ENCODE data around the gene STK31.

The STK31 gene

DNA sequence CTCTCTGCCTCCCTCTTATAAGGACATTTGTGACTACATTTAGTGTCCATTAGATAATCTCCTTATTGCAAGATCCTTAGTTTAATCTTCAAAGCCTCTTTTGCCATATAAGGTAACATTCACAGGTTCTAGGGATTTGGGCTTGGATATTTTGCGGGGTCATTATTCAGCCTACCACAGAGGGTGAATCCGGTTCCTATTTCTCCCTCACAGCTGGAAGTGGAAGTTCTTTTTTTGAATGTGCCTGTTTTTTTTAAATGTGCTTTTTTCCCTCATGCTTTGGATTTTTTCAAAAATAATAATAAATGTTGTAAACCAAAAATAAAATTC is 47.1 kb upstream of the STK31 start:
- TF ChIP-seq, protein P1, sequence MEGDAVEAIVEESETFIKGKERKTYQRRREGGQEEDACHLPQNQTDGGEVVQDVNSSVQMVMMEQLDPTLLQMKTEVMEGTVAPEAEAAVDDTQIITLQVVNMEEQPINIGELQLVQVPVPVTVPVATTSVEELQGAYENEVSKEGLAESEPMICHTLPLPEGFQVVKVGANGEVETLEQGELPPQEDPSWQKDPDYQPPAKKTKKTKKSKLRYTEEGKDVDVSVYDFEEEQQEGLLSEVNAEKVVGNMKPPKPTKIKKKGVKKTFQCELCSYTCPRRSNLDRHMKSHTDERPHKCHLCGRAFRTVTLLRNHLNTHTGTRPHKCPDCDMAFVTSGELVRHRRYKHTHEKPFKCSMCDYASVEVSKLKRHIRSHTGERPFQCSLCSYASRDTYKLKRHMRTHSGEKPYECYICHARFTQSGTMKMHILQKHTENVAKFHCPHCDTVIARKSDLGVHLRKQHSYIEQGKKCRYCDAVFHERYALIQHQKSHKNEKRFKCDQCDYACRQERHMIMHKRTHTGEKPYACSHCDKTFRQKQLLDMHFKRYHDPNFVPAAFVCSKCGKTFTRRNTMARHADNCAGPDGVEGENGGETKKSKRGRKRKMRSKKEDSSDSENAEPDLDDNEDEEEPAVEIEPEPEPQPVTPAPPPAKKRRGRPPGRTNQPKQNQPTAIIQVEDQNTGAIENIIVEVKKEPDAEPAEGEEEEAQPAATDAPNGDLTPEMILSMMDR (IDR thresholded peaks at IDR 0.05; ENCODE audit: borderline replicate concordance, extremely low read depth, low read length, poor library complexity, severe bottlenecking): no peak
- no peak for TF ChIP-seq EZH2 (IDR thresholded peaks at IDR 0.05; ENCODE audit: borderline replicate concordance, low read depth, low read length, severe bottlenecking)
- no peak overlapping the region for H3K4me2 ChIP-seq (ENCODE audit: insufficient read depth, low read length)
- no peak overlapping the region for H2AFZ ChIP-seq (ENCODE audit: low read depth, low read length)
- H3K27ac ChIP-seq (ENCODE audit: low read length): no peak overlapping the region
- H3K4me3 ChIP-seq (ENCODE audit: low read depth in 1 of 2, low read length in 2 of 2): no peak overlapping the region
- H3K4me1 ChIP-seq (ENCODE audit: insufficient read depth, low read length): no peaks in the 10 kb centered on the region
- no peak for ATAC-seq (ENCODE audit: insufficient read depth, low read depth)
- H3K9ac ChIP-seq (ENCODE audit: low read depth, low read length): no peak overlapping the region
- no peak for DNase-seq
- H3K79me2 ChIP-seq (ENCODE audit: insufficient read depth, low read length): no peaks in the 10 kb centered on the region
- no peaks in the 10 kb centered on the region for H3K36me3 ChIP-seq (ENCODE audit: insufficient read depth, low read length)
- H3K27me3 ChIP-seq (ENCODE audit: insufficient read depth, low read length, poor library complexity): no peaks in the 10 kb centered on the region
- H4K20me1 ChIP-seq (ENCODE audit: insufficient read depth, low read length): no peaks in the 10 kb centered on the region
- peaks cover 5% of the 10 kb centered on the region for H3K9me3 ChIP-seq (ENCODE audit: insufficient read depth, low read length, severe bottlenecking)

DNA sequence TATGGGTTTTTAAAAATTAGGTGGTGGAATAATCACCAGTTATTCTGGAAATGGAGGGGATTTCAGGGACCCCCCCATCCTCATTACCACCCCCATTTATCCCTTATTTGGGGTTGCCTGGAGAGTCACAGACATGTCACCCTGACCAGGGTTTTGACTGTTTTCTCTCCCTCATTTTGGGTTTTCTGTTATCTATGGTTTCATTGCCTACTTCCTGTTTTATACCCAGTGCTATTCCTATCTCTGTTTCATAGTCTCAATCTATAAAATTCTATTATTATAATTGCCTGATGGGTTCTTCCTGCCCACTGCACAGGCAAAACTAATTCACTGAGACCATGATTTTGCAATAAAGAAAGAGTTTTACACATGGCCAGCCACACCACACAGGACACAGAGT is 45.9 kb upstream of the STK31 start:
- Histone ChIP-seq H3K9me3 (ENCODE audit: insufficient read depth, low read length, severe bottlenecking) (no peaks in the 10 kb centered on the region), H3K4me3 (ENCODE audit: low read depth in 1 of 2, low read length in 2 of 2) (no peak overlapping the region), H3K4me2 (ENCODE audit: insufficient read depth, low read length) (no peak overlapping the region), H3K36me3 (ENCODE audit: insufficient read depth, low read length) (no peaks in the 10 kb centered on the region), H3K4me1 (ENCODE audit: insufficient read depth, low read length) (no peaks in the 10 kb centered on the region), H4K20me1 (ENCODE audit: insufficient read depth, low read length) (no peaks in the 10 kb centered on the region), H3K27ac (ENCODE audit: low read length) (no peak overlapping the region), H3K79me2 (ENCODE audit: insufficient read depth, low read length) (no peaks in the 10 kb centered on the region), H3K27me3 (ENCODE audit: insufficient read depth, low read length, poor library complexity) (no peaks in the 10 kb centered on the region), H2AFZ (ENCODE audit: low read depth, low read length) (no peak overlapping the region), H3K9ac (ENCODE audit: low read depth, low read length) (no peak overlapping the region)
- DNase-seq: no peak
- no peak for ATAC-seq (ENCODE audit: insufficient read depth, low read depth)
- TF ChIP-seq, protein P1 (IDR thresholded peaks at IDR 0.05; ENCODE audit: borderline replicate concordance, extremely low read depth, low read length, poor library complexity, severe bottlenecking): no peak
- TF ChIP-seq EZH2 (IDR thresholded peaks at IDR 0.05; ENCODE audit: borderline replicate concordance, low read depth, low read length, severe bottlenecking): no peak

DNA sequence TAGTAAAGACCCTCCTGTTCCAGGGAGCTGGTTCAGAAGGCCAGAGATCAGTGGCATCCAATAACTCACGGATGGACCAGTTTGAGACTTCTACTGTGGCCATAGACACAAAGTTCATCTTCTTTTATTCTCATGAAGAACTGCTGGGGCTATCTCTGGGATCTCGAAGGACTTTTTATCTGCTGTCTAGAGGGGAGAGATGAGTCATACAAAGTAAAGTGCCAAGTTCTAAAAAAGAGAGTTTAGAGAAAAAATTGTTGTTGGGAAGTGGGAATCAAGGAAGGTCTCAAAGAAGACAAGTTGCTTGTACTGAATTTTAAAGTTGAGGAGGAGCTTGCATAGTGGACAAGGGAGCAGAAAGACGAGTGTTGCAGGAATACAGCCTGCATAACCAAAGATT is 38.0 kb upstream of the STK31 start:
- no peak for TF ChIP-seq EZH2 (IDR thresholded peaks at IDR 0.05; ENCODE audit: borderline replicate concordance, low read depth, low read length, severe bottlenecking)
- TF ChIP-seq, protein P1 (IDR thresholded peaks at IDR 0.05; ENCODE audit: borderline replicate concordance, extremely low read depth, low read length, poor library complexity, severe bottlenecking): no peak
- H3K9me3 ChIP-seq (ENCODE audit: insufficient read depth, low read length, severe bottlenecking): no peaks in the 10 kb centered on the region
- no peaks in the 10 kb centered on the region for H3K36me3 ChIP-seq (ENCODE audit: insufficient read depth, low read length)
- no peak overlapping the region for H3K4me2 ChIP-seq (ENCODE audit: insufficient read depth, low read length)
- H3K9ac ChIP-seq (ENCODE audit: low read depth, low read length): no peak overlapping the region
- no peak overlapping the region for H3K27ac ChIP-seq (ENCODE audit: low read length)
- no peak overlapping the region for H2AFZ ChIP-seq (ENCODE audit: low read depth, low read length)
- no peaks in the 10 kb centered on the region for H3K79me2 ChIP-seq (ENCODE audit: insufficient read depth, low read length)
- no peak for DNase-seq
- no peak overlapping the region for H3K4me3 ChIP-seq (ENCODE audit: low read depth in 1 of 2, low read length in 2 of 2)
- no peaks in the 10 kb centered on the region for H3K27me3 ChIP-seq (ENCODE audit: insufficient read depth, low read length, poor library complexity)
- no peak for ATAC-seq (ENCODE audit: insufficient read depth, low read depth)
- no peaks in the 10 kb centered on the region for H4K20me1 ChIP-seq (ENCODE audit: insufficient read depth, low read length)
- no peaks in the 10 kb centered on the region for H3K4me1 ChIP-seq (ENCODE audit: insufficient read depth, low read length)

DNA sequence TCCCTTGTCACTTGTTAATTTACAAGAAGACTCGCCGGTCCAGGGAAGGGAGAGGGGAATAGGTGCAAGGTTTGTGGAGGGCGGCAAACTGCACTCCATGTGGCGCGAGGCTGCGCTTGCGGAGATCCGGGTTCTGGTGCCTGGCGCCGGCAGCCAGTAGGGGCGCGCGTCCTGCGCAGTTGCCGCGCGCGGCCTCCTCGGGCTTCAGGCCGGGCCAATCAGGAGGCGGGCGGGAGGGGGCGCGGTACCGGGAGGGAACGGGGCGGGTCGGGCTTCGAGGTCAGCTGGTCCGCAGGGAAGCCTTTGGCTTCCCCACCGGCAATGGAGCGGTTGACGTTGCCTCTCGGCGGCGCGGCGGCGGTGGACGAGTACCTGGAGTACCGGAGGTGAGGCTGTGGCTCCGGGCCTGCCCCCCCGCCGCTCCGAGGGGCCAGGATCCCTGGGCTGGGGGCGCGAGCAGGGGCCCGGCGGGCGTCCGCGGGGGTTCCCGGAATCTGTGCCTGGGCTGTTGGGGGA is 30.1 kb upstream of the STK31 start, which contains the start of gene FAM221A:
FAM221A (plus strand) TSS at position 302 of the 516 bp plus-strand sequence; CDS start at position 322, 20 bp downstream.
- no peaks in the 10 kb centered on the region; the same call in 1 of the 2 replicates for H3K36me3 ChIP-seq (ENCODE audit: insufficient read depth, low read length)
- peak within 1 kb of the TSS; percentile 75 for H3K9ac ChIP-seq (ENCODE audit: low read depth, low read length)
- ATAC-seq (ENCODE audit: insufficient read depth, low read depth) (peak; percentile 94), DNase-seq (peak; percentile 82)
- H3K4me1 ChIP-seq (ENCODE audit: insufficient read depth, low read length): peaks cover 18% of the 10 kb centered on the region
- H3K79me2 ChIP-seq (ENCODE audit: insufficient read depth, low read length): peaks cover 34% of the 10 kb centered on the region
- H3K4me3 ChIP-seq (ENCODE audit: low read depth in 1 of 2, low read length in 2 of 2): peak within 1 kb of the TSS; percentile 37 to 79
- peak within 1 kb of the TSS; percentile 81 for H3K27ac ChIP-seq (ENCODE audit: low read length)
- no peaks in the 10 kb centered on the region for H3K27me3 ChIP-seq (ENCODE audit: insufficient read depth, low read length, poor library complexity)
- H3K9me3 ChIP-seq (ENCODE audit: insufficient read depth, low read length, severe bottlenecking): no peaks in the 10 kb centered on the region
- TF ChIP-seq EZH2 (IDR thresholded peaks at IDR 0.05; ENCODE audit: borderline replicate concordance, low read depth, low read length, severe bottlenecking): no peak
- TF ChIP-seq, protein P1 (IDR thresholded peaks at IDR 0.05; ENCODE audit: borderline replicate concordance, extremely low read depth, low read length, poor library complexity, severe bottlenecking): peak; percentile 64
- H4K20me1 ChIP-seq (ENCODE audit: insufficient read depth, low read length): 0 out of 2 replicates have a peak, but pooled peaks cover 3% of the 10 kb centered on the region
- H3K4me2 ChIP-seq (ENCODE audit: insufficient read depth, low read length): peak within 1 kb of the TSS; percentile 78
- H2AFZ ChIP-seq (ENCODE audit: low read depth, low read length): peak within 1 kb of the TSS; percentile 82
